Lower leg skin (tissue), 3 donors: ENCODE results near the gene ST6GALNAC3.

Experiments used
- POLR2A ChIP-seq, 2 donors: fragments of 450-650 bp; IDR thresholded peaks; one replicate each; pipeline ENCODE4 v1.6.1; 2016 to 2017; ENCODE audit warnings: antibody characterized with exemption in 2 of 2, mild to moderate bottlenecking in 1 of 2, moderate library complexity in 1 of 2
- TF ChIP-seq, protein P1 (sequence below), 3 donors: fragments of 450-650 bp; IDR thresholded peaks; one replicate each; pipeline ENCODE4 v1.5.1; 2016; ENCODE audit warnings: antibody characterized with exemption in 3 of 3, mild to moderate bottlenecking in 3 of 3, moderate library complexity in 2 of 3

GRCh38 chr1:76290271-76290670 lies 215.7 kb downstream of the ST6GALNAC3 start:
- TF ChIP-seq, protein P1, sequence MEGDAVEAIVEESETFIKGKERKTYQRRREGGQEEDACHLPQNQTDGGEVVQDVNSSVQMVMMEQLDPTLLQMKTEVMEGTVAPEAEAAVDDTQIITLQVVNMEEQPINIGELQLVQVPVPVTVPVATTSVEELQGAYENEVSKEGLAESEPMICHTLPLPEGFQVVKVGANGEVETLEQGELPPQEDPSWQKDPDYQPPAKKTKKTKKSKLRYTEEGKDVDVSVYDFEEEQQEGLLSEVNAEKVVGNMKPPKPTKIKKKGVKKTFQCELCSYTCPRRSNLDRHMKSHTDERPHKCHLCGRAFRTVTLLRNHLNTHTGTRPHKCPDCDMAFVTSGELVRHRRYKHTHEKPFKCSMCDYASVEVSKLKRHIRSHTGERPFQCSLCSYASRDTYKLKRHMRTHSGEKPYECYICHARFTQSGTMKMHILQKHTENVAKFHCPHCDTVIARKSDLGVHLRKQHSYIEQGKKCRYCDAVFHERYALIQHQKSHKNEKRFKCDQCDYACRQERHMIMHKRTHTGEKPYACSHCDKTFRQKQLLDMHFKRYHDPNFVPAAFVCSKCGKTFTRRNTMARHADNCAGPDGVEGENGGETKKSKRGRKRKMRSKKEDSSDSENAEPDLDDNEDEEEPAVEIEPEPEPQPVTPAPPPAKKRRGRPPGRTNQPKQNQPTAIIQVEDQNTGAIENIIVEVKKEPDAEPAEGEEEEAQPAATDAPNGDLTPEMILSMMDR (IDR thresholded peaks at IDR 0.05), result no peak
- TF ChIP-seq POLR2A (IDR thresholded peaks at IDR 0.05), result no peak
